GM06990 (cell line): ENCODE measurements around the gene TEKT3.

ENCODE experiments used
- DNase-seq: peaks from one replicate; pipeline ENCODE4 v3.0.0-alpha.2; 2011; ENCODE audit not compliant: insufficient read length; ENCODE audit errors: extremely low read depth
- H3K27me3 ChIP-seq: replicated peaks from 2 replicates; pipeline ENCODE4 v1.6.0; 2011; ENCODE audit warnings: low read length; ENCODE audit not compliant: control insufficient read depth, insufficient read depth
- H3K36me3 ChIP-seq: 2 replicates; pipeline ENCODE4 v1.5.1; 2011; ENCODE audit warnings: low read length; ENCODE audit not compliant: control insufficient read depth, insufficient read depth
- H3K4me3 ChIP-seq: replicated peaks from 2 replicates; pipeline ENCODE4 v1.5.1; 2011; ENCODE audit warnings: low read depth, mild to moderate bottlenecking, control low read depth, low read length
- CTCF ChIP-seq: IDR thresholded peaks from 2 replicates; pipeline ENCODE4 v1.5.1; 2011; ENCODE audit warnings: low read length, control low read depth, mild to moderate bottlenecking, inconsistent platforms; ENCODE audit not compliant: insufficient read depth, poor library complexity, severe bottlenecking

Gene TEKT3

GRCh38 chr17:15382914-15383313, 41.5 kb upstream of the TEKT3 start:
- Histone ChIP-seq H3K4me3 (no peak overlapping the region), H3K36me3 (no peaks in the 10 kb centered on the region), H3K27me3 (no peaks in the 10 kb centered on the region)
- no peak for TF ChIP-seq CTCF
- DNase-seq = no peak

GRCh38 chr17:15381707-15382106, 40.3 kb upstream of the TEKT3 start:
- Histone ChIP-seq H3K36me3 (no peaks in the 10 kb centered on the region), H3K4me3 (no peak overlapping the region), H3K27me3 (no peaks in the 10 kb centered on the region)
- no peak for DNase-seq
- no peak for TF ChIP-seq CTCF

GRCh38 chr17:15380446-15380845, 39.0 kb upstream of the TEKT3 start:
- no peaks in the 10 kb centered on the region for H3K27me3 ChIP-seq
- no peaks in the 10 kb centered on the region for H3K36me3 ChIP-seq
- no peak overlapping the region for H3K4me3 ChIP-seq
- DNase-seq = no peak
- TF ChIP-seq CTCF = no peak

- no peak for TF ChIP-seq CTCF
- no peak overlapping the region for H3K4me3 ChIP-seq
- no peaks in the 10 kb centered on the region for H3K36me3 ChIP-seq
- H3K27me3 ChIP-seq = no peaks in the 10 kb centered on the region
- no peak for DNase-seq
These were observed 38.3 kb upstream of the TEKT3 start for GRCh38 chr17:15379659-15380058.

DNA sequence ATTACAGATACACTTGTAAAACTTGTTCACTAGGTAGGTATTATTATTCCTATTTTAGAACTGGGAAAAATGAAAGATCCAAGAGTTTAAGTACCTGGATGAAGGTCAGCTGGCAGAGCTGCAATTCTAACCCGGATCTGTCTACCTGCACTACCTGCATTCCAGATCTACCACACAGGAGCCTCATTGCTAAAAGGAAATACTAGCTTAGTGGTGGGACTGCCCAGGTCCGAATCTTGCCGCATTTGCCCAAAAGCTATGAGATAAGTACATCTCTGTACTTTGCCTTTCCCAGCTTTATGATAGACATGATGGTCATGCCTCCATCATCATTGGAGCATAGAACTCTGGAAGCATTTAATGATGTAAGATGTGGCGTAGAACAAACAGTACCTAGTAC, 36.8 kb upstream of the TEKT3 start:
- Histone ChIP-seq H3K4me3 (no peak overlapping the region), H3K27me3 (no peaks in the 10 kb centered on the region), H3K36me3 (no peaks in the 10 kb centered on the region)
- no peak for DNase-seq
- TF ChIP-seq CTCF = no peak

DNA sequence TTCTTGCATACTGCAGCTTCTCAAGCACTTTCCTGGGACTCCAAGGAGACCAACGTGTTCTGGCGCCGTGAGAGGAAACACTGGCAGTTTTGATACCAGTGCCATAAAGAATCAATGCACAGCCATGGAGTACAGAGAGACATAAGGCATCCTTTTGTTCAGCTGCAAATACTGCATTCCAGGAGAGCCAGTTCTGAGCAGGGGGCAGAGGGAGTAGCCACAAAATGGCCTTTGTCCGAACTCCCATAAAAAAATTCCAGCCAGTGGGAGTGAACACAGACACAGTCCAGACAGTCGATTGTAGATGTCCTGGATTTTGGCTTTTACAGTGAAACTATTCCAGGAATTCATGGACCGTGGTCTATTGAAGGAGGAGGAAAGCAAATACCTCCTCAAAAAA, 36.2 kb upstream of the TEKT3 start:
- H3K27me3 ChIP-seq = no peaks in the 10 kb centered on the region
- H3K4me3 ChIP-seq = no peak overlapping the region
- no peaks in the 10 kb centered on the region for H3K36me3 ChIP-seq
- TF ChIP-seq CTCF = no peak
- DNase-seq = no peak
